HuH-7.5 (cell line): ENCODE measurements around the gene GHRHR.

Experiments used
- DNase-seq: peaks from one replicate; pipeline ENCODE4 v3.0.0; 2011; ENCODE audit warnings: low spot score

GHRHR gene

GRCh38 chr7:30985756-30986155 lies 22.0 kb downstream of the GHRHR start:
- DNase-seq: no peak

GRCh38 chr7:30986331-30986730 lies 22.6 kb downstream of the GHRHR start:
- DNase-seq: no peak

GRCh38 chr7:30986738-30987137 lies 23.0 kb downstream of the GHRHR start:
- DNase-seq: no peak

- DNase-seq: no peak
Observed at GRCh38 chr7:30987178-30987577, 23.4 kb downstream of the GHRHR start.

- no peak for DNase-seq
Observed at GRCh38 chr7:30987936-30988335, 24.2 kb downstream of the GHRHR start.

GRCh38 chr7:30988351-30989005 lies 24.7 kb downstream of the GHRHR start:
- peak; percentile 74 for DNase-seq

- DNase-seq: no peak
Observed at GRCh38 chr7:30989008-30989823, 25.5 kb downstream of the GHRHR start.

DNA sequence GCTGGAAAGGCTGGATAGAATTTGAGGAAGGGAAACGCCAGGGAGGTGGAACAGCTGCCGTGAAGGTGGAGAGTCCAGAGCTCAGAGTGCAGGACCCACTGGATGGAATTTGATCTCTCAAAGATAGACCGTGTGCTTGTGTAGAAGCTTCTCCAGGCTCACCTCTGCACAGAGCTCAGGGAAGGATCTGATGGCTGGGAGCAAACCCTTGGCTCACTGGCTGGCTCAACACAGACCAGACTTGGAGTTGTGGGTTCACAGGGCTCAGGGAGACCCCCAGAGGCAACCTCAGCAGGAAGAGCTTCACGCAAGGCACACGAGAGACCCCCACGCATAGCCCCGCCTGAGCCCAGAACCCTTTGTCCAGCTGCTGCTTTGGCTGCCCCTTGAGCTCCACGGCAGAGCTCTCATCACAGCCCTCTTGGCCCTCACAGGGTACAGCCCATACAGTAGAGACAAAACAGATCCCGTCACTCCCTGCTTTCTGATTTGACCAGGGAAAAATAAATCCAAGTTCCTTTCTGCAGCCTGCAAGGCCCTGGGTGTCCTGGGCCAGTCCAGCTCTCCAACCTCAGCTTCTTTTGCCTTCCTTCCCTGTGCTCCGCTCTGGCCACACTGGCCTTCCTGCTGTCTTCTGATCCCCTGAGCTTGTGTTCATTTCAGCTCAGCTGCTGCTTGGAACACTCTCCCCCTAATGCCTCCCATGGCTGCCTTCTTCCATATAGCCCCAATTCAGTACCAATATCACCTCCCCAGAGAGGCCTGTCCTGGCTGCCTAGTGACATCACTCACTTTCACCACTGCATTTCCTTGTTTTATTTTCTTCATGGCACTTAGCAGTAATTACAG lies 26.3 kb downstream of the GHRHR start:
- DNase-seq: no peak

- no peak for DNase-seq
Observed at GRCh38 chr7:30990673-30991170, 27.0 kb downstream of the GHRHR start.

DNA sequence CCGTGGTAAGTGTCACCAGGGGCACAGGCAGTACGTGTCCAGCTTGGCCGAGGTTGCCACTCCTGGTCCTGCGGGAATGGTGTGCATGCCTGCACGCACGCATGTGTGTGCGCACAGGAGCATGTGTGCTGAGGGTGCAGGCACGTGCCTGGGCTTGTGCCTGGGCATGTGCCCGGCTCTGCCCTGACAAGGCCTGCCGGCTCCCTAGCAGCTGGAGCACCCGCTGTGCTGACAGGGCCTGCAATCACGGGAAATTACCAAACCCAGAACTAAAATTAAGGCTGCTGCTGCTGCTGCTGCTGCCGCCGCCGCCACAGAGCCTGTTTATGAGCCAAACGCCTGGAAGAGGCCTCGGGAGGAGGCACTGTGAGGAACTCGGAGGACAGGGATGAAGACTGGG lies 28.7 kb downstream of the GHRHR start:
- no peak for DNase-seq

GRCh38 chr7:30994206-30995100 lies 30.7 kb downstream of the GHRHR start:
- no peak for DNase-seq

DNA sequence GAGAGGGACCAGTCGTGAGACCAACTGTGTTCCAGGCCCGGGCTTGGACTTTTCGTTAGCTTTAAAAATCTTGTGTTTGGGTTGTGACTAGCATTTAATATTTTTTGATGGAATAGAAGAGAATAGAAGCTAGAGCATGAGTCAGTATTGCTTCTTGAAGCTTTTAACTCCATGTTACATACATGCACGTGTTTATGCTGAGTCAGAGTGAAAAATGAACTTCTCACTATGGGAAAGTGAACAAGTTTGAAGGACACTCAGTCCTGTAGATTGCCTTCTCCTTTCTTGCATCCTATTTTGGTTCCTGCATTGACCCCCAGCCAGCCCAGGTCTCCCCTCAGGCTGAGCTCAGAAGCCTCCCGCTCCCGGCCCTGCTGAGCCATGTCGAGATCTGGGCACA lies 31.8 kb downstream of the GHRHR start:
- no peak for DNase-seq

DNA sequence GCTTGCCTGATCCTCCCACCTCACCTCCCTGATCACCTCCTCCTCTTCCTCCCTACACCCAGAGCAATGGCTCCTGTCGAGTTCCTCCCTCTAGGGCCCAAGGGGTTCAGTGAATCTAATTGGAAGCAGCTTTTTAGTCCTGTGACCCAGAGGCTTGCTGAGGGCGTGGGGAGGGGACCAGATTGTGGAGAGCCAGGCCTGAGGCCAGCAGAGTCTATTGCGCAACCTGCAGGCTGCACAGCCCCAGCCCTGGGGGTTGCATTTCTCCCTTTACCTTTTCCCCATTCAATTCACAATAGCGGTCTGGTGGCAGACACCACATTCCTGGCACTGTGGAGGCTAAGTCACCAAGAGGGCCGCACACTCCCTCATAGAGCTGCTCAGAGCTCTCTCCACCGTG lies 32.5 kb downstream of the GHRHR start:
- DNase-seq: no peak

- DNase-seq: no peak
Observed at GRCh38 chr7:30996883-30997282, 33.1 kb downstream of the GHRHR start.

DNA sequence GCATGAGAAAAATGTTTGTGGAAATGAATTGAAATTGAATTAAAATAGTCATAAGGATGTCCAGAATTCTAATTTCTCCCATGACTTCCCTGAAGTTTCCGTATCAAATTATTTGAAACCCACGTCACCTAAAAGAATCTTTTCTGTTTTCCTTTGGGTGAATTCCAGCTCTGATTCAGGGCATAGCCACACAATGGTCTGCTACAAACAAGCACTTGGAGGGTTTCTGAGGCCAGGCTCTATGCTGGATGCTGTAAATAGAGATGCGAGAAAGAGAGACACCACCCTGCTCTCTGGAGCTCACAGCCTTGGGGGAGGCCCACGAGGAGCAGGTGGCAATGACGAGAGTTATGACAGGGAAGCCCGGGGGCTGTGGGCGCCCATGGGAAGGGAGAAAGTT lies 33.6 kb downstream of the GHRHR start:
- DNase-seq: no peak

GRCh38 chr7:30998180-30998579 lies 34.4 kb downstream of the GHRHR start:
- DNase-seq: no peak

DNA sequence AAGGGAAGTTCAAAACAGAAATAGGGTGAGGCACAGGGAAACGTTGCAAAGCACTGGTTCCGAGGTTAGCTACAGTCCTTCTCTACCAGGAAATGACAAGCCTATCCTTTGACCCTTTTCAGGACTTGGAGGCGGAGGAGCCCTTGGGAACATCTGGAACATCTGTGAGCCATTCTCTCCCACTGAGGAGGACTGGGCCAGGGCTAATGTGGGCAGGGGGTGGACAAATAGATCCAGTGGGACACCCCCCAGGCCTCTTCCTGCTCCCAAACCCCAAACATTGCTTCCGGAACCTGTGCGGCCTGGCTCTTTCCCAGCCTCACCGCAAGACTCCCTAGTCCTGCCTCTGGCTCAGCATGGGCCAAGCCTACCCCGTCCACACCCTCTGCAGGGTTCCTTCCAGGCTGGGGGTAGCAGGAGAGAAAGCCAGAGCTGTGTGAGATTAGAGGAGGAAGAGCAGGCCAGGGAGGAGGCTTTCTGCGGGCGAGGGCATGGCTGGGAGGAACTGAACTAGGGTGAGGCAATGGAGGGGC lies 36.5 kb downstream of the GHRHR start:
- no peak for DNase-seq

GRCh38 chr7:31000779-31001178 lies 37.0 kb downstream of the GHRHR start:
- no peak for DNase-seq

DNA sequence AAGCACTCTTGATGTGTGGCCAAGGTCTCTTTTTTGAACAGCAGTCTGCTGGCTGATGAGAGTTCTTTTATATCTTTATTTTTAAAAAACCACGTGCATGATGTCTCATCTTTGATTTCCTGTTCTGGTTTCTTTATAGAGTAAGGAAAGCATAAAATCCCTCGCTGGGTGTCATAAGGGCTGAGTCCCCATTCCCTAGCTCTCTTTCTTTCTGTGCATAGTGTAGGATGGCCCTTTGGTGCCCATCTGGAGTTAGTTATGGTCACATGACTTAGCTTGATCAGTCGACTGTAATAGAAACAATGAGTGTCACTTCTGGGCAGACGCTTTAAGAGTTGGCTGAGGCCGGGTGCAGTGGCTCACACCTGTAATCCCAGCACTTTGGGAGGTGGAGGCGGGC lies 38.5 kb downstream of the GHRHR start:
- DNase-seq: no peak

DNA sequence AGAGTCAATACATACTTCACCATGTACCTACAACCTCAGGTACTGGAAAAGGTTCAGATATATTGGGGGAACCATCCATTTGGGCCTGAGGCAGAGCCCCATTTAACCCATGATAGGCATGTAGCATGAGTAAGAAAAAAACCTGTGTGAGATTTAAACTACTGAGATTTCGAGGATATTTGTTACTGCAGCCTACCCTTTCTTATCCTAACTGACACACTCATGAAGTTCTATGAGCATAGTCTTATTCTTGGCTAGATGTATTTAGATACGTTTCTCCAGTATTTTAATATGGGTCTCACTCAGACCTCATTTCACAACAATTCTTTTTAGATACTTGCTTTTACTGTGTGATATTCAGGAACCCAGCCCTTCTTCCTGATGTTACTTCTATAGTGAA lies 39.3 kb downstream of the GHRHR start:
- DNase-seq: no peak

DNA sequence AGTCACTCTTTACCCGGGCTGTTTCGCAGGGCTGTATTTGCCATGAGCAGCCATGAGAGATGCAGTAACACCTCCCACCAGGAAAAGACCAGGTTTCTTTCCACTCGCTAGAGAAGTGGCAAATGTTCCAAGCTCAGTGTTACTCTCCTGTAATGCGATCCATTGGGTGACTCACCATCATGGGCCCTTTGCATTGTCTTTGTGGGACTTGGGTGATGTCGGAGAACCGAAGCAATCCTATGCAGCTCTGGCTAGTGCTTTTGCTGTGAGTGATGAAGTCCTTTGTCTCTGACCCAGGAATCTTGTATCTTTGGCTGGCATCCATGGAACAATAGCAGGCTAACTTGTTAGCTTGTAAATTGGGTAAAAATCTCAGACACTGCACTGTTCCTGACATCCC lies 40.0 kb downstream of the GHRHR start:
- DNase-seq: no peak
